GM10847 (cell line): ENCODE results near the gene FGF9.

Experiments used
- POLR2A ChIP-seq: IDR thresholded peaks from 2 replicates; pipeline ENCODE4 v1.6.1; 2011; ENCODE audit not compliant: insufficient read length; ENCODE audit errors: extremely low read depth

The FGF9 gene

DNA sequence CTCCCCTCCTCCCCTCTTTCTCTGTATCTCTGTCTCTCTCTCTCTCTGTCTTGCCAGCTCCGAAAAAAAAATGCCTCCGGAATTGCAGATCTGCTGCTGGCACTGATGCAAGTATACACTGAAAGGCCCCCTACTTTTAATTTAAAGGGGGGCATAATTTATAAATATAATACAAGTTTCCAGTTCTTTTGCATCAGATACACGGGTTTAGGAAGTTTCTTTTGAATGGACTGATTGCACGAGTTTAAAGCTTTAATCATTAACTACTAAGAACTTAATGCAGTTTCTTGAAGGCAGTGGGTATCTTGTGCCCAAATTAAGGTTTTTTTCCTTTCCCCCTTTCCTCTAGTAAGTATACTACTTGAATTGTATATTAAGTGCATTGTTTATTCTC, 1.4 kb downstream of the FGF9 start:
- TF ChIP-seq POLR2A: no peak

DNA sequence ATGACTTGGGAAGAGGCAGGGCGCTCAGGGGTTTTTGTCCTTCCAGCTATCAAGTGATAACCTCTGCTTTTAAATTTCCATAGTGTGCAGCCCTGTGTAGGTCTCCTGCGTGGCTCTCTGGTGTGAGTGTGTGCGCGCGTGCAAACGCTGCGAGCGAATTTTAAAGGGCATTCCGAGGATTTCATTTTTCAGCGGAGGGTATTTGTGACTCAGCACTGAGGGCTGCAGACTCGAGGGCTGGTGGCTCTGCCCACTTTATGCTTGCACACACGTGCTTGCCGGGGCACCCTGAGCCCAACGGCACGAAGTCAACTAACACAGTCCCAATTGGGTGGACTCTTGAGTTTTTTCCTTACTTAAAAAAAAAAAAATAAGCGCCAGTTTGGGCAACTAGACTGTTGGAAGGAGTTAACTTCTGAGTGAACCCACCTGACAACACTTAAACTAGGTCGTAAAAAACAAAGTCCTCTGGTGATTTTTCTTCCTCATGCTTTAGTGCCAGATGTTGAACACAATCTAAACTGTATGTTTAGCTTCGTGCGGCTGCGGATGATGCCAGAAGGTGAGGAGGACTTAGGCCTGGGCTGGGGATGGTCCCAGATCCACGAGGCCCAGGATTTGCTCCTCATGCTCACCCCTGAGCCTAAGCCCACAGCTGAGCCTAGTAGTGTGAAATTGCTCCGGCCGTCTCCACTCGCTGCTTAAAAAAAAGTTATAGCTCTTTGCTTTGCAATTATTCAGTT, 2.1 kb downstream of the FGF9 start:
- no peak for TF ChIP-seq POLR2A

DNA sequence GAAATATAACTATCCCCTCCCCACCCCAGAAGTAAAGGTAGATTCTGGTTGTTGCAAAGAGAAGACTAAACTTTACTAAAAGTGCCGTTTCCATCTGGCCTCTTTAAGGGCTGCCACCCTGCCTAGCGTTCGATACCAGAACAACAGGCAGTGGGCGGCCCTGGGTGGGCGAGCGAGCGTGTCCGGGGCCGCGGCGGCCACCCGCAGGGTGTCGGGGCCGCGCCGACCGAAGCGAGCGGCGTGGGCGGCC, 2.6 kb downstream of the FGF9 start:
- TF ChIP-seq POLR2A: no peak

DNA sequence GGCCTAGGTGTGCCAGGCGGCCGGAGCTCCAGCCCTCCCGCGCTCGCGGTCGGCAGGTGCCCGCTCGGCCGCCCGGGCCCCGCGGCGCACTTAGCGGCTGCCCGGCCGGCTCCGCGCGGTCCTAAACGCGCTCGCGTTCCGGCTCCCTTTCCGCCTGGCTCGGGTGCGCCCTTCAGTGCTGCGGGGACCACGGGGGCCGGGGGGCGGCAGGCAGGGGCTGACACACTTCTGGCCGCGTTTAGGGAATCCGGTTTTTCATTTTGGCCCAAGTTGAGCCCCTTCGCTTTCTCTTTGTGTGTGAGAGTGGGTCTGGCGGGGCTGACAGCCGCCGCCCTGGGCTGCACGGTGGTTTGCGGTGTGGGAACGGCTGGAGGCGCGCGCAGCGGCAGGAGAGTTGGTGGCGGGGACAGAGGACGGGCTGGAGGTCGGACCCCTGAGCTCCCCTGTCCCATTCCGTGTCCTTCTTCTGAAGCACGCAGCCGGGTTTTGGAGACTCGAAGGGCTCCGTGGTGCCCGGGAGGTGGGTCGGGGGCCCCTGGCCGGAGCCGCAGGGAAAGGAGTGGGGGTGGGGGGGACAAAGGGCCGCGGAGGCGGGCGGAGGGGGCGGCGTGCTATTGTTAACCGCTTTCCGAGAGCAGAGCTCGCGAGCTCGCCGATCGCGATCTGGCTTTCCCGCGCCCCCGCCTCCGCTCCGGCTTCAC, 3.1 kb downstream of the FGF9 start:
- no peak for TF ChIP-seq POLR2A

DNA sequence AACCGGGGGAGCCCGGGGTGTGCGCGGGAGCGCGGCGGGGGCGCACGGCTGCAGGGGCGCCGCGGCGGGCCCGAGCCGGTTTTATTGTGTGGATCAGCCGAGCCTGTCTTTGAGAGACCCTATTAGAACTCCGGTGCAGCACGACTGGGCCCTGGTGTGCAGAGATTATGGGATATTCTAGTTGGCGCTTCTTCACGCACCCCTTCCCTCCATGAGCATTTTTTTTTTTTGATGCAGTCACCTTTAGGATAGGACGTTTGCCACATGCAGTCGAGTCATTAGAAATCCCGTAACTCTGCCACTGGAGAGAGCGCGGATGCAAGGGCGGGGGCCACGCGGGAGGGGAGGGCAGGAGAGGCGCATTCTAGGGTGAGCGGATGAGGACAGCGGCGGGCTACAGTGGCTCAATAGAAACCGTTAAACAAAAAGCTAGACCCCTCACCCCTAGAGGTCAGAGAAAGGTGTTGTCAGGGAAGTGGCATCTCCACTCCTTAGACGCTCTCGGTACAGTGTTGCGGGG, 3.7 kb downstream of the FGF9 start:
- TF ChIP-seq POLR2A: no peak

DNA sequence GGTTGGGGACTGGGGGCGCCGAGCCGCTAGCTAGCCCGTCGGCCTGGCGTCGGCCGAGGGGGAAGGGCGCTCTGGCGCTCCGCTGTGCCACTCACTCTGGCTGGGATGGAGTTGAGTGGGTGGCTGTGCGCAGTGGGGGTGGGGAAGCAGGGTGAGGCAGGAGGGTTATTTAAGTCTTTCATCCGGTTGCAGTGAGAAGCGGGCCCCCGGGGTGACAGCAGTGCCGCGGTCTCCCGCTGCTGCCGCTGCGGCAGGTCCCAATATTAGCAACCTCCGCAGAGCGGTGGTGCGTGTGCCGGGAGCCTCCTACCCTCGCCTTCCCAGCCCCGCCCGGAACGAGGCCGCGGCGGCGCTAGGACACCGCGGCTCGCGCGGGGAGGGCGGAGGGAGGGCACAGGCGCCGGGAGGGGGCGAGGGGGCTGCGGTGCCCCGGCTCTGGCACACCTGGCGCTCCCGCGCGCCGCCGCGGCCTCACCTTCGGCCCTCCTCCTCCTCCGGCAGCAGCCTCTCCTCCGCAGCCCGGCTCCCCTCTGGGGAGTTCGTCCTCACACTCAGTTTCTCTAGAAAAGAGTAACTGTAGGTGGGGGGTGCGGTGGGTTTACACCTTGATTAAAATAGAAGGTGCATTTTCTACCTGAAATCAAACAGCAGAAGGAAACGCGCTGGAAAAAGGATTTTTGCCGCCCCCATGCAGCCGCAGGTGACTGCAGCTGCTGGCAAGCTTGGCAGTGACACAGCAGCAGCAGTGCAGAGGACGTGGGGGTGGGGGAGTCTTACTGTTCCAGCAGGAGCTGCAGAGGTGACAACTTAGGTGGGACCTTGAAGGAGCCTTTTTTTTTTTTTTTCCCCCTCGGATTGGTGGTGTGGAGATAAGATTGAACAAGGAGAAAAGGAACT, 4.5 kb downstream of the FGF9 start:
- TF ChIP-seq POLR2A: no peak

DNA sequence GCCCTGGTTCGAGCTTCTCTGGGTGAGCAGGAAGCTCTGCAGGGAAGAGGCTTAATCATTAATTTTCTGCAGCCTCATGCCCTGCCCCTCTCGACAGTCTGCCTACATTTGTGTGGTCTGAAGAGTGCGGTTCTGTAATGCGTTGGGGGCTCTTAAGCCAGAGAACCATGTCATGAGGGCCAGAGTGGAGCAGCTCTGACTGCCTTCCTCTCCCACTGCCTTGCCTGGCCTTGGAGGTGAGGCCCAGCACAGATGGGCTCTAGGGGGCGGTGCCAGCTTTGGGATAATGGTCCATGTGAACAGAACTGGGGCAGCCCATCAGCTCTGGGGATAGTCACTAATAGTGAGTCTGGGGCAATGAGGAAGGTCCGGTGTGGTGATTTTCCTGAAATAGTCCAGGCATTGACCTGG, 5.7 kb downstream of the FGF9 start:
- no peak for TF ChIP-seq POLR2A

DNA sequence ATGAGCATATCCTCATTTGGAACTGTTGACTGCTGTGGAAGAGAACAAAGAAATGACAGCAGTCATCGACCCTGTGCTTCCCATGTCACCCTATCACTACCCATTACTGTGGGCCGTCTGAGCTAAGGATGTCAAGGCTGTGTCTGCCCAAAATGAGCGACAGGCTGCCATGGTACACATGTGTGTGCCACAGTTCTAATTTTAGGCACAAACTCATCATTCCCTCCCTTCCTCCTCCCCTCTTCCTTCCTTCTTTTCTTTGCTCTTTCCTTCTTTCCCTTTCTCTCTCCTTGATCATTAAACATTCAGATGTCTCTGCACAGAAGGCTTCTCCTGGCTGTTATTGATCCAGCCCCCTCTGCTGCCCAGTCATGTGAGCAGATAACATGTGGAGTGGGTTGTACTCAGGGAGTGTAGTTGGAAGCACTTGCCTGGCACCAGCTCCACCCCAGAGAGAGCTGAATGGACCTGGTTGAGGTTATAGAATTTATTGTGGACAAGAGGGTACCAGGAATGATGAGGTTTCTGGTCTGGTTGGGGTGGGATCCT, 6.3 kb downstream of the FGF9 start:
- no peak for TF ChIP-seq POLR2A

DNA sequence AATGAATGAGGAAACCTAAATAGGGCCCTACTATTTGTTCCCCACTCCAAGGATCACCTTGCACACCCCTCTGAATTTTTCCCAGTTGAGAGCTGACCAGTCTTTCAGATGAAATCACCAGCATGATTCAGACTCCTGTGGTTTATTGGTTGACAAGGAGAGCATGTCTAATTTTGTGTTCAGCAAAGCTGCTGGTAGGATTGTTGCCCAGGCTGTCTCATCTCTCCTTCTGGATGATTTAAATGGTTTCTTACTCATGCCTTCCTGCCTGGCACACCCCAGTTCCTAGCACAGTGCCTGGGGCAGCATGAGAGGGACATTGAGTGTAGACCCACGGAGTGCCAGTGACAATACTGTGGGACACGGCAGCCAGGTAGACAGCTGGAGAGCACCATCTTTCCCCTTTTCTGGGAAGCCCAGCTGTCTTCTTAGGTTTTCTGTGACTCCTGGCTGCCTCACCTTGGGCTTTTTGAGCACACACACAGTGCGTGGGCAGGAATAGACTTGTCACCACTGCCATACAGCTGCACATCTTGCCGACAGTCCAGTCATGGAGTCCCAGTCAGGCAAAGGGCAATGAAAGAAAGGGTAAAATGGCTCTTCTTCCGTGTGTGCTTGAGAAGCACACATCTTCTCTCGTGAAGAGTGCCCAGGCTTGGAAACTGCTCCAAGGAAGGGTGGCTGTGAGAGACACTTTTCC, 12.3 kb downstream of the FGF9 start:
- no peak for TF ChIP-seq POLR2A

DNA sequence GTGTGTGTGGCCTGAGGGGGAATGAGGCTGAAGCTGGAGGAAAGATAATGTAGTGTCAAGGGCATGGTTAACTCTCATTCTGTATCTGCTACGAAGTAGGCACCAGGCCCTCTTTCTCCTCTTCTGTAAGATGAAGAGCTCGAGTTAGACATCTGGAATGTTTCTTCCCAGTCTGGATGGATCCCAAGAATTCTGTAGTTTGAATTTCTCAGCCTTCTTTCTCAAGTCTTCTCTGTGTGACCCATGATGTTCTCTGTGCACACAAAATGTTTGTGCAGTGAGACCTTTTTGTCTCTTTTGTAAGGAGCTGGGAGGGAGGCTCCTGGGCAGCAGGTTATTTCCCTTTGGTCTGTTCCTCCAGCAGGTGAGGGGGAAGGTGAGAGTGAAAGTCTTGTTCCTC, 13.7 kb downstream of the FGF9 start:
- no peak for TF ChIP-seq POLR2A

DNA sequence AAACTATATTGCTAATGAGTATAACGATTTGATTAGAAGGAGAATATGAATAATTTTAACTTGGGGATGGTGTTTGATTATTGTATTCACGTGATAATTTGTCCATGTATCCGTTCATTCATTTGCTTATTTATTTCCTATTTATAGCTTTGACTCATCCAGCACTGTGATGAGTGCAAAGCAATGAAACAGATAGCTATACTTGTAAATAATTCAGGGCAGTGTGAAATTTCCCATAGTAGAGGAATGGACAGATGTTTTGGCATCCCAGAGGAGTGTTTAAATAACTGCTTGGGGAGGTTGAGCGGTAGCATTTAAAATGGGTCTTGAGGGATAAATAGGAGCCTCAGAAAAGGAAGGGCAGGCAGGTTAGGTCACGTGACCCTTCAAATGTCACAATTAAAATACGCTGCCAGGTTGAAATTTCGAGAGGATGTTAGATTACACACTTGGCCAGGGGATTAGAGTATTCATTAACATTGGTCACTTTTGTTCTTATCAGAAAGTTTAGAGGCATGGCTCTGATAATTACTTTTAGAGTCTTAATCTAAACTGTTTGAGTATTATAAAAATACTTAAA, 14.7 kb downstream of the FGF9 start:
- TF ChIP-seq POLR2A: no peak

DNA sequence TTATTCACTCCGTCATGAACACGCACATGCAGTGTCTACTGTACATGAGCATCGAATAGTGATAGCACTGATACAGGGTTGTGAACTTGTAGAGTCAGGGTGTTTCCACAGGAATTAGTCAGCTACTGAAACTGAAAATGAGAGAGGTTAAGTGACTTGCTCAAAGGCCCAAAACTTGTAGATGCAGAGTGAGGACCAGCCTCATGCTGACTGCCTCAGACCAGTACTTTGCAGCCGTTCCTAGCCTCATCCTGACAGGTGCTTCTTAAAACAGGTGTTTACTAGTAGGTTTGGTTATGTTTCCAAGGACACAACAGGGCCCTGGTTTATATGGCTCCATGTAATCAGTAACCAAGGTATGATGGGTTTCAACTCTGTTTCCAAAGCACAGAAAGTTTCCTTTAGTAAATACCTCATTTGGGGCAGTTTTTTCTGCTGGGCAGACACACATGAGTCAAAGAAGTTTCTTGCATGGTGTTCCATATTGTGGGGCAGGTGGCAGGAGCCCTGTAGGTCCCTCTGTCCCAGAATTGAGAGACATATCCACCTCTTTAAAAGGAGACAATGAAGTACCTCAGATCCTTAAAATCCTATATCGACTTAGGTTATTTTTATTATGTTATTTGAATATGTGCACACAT, 16.0 kb downstream of the FGF9 start:
- no peak for TF ChIP-seq POLR2A

DNA sequence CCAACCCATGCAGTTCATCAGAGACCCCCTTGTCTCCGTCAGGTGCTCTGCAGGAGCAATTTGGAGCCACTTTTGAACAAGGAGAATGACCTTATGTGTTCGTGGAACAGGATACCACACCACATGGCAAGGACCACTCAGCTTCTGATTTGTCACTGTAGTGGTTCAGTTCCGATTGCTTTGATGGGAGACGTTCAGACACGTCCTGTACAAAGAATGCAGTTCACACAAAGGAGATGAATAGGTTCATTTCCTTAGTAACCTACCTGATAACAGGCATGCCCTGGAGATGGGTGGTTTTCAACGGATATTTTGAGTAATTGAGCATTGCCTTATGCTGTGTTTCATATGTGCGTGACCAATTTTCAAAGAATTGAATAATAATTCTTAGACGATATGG, 17.2 kb downstream of the FGF9 start:
- TF ChIP-seq POLR2A: no peak

DNA sequence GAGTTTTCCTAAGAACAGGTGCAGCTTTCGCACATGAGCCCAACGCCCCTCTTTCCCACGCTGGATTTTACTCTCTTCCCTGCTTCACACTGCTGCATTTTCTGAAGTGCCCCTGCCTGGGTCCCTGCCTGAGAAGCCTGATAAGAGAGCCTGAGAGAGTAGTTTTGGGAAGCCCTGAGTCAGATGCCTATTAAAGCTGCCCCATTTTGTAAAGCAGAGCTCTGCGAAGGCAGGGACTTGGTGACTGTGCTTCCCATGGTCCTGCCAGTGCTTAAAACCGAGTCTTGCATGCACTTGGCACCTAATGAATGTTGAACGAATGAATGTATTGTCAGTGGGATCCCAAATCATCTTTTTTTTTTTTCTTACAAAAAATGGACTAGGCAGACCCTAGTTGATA, 18.2 kb downstream of the FGF9 start:
- no peak for TF ChIP-seq POLR2A
